ENCODE data around the gene CHST8.
A peak's percentile ranks its signal among the peaks of the same experiment; 100 is the strongest.

Gene CHST8

GRCh38 chr19:33789344-33789743 lies 167.6 kb downstream of the CHST8 start:
- DNase-seq (ENCODE audit: low read depth in 1 of 2, low spot score in 1 of 2) = no peak
- no peak overlapping the region for H3K4me3 ChIP-seq (replicated peaks; ENCODE audit: insufficient read depth, low read length)
- H3K27me3 ChIP-seq (ENCODE audit: insufficient read depth, poor library complexity, severe bottlenecking) = peaks cover 4% of the 10 kb centered on the region
- TF ChIP-seq POLR2AphosphoS5 (IDR thresholded peaks at IDR 0.05; ENCODE audit: low read depth) (no peak), GABPA (IDR thresholded peaks at IDR 0.05; ENCODE audit: low read depth) (no peak), CTCF (IDR thresholded peaks at IDR 0.05; ENCODE audit: insufficient read depth, low read length) (no peak), REST (IDR thresholded peaks at IDR 0.05; ENCODE audit: insufficient replicate concordance, low read depth) (no peak), SPI1 (IDR thresholded peaks at IDR 0.05; ENCODE audit: borderline replicate concordance, low read depth) (no peak)
- H3K27ac ChIP-seq (replicated peaks) = no peak overlapping the region

GRCh38 chr19:33794683-33795369 lies 173.1 kb downstream of the CHST8 start:
- Histone ChIP-seq H3K27me3 (ENCODE audit: insufficient read depth, poor library complexity, severe bottlenecking) (no peaks in the 10 kb centered on the region), H3K27ac (replicated peaks) (peak overlapping the region; percentile 92), H3K4me3 (replicated peaks; ENCODE audit: insufficient read depth, low read length) (peak overlapping the region; percentile 68)
- DNase-seq (ENCODE audit: low read depth in 1 of 2, low spot score in 1 of 2) = no peak
- TF ChIP-seq CTCF (IDR thresholded peaks at IDR 0.05; ENCODE audit: insufficient read depth, low read length) = no peak
- TF ChIP-seq GABPA (IDR thresholded peaks at IDR 0.05; ENCODE audit: low read depth) = no peak
- TF ChIP-seq REST (IDR thresholded peaks at IDR 0.05; ENCODE audit: insufficient replicate concordance, low read depth) = no peak
- no peak for TF ChIP-seq SPI1 (IDR thresholded peaks at IDR 0.05; ENCODE audit: borderline replicate concordance, low read depth)
- TF ChIP-seq POLR2AphosphoS5 (IDR thresholded peaks at IDR 0.05; ENCODE audit: low read depth) = no peak

GRCh38 chr19:33795370-33796163 lies 173.8 kb downstream of the CHST8 start:
- peak overlapping the region; percentile 92 for H3K27ac ChIP-seq (replicated peaks)
- TF ChIP-seq POLR2AphosphoS5 (IDR thresholded peaks at IDR 0.05; ENCODE audit: low read depth) = peak; percentile 55
- no peak for TF ChIP-seq CTCF (IDR thresholded peaks at IDR 0.05; ENCODE audit: insufficient read depth, low read length)
- TF ChIP-seq GABPA (IDR thresholded peaks at IDR 0.05; ENCODE audit: low read depth) = no peak
- TF ChIP-seq REST (IDR thresholded peaks at IDR 0.05; ENCODE audit: insufficient replicate concordance, low read depth) = peak; percentile 13
- TF ChIP-seq SPI1 (IDR thresholded peaks at IDR 0.05; ENCODE audit: borderline replicate concordance, low read depth) = peak; percentile 8; the same call in 1 of the 2 replicates
- peak overlapping the region; percentile 68 for H3K4me3 ChIP-seq (replicated peaks; ENCODE audit: insufficient read depth, low read length)
- H3K27me3 ChIP-seq (ENCODE audit: insufficient read depth, poor library complexity, severe bottlenecking) = no peaks in the 10 kb centered on the region
- DNase-seq (ENCODE audit: low read depth in 1 of 2, low spot score in 1 of 2) = peak; percentile 81 to 84

All from HL-60 (cell line).